ENCODE measurements around the gene SPACA4. TPM values are rescaled to one million over a fixed set of nuclear protein-coding genes. Genes with fewer than 3 reads are reported as not detected.
A peak's percentile ranks its signal among the peaks of the same experiment; 100 is the strongest.

SPACA4 gene
- total and polyA plus RNA-seq, 9 of the 15 experiments (the other 6 are each of a cell fraction or from before 2014, with no cell fraction given): not detected

DNA sequence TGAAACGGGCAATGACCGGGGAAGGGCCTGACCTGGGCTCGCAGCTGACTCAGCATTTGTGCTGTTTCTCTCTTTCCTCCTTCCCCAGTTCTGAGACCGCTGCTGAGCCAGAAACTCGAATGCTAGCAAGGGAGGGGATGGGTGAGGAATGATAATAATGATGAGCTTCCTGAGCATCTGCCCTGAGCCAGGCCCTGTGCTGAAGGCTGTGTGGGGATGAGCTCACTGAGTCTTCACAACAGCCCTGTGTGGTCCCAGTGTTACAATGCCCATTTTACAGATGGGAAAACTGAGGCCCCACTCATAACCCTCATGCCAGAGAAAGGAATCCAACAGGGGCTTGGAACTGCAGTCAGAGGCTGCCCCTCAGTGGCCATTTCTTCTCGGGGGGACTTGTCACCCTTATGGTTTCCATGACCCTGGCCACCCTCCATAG is 46.4 kb upstream of the SPACA4 start (continued):
- TF ChIP-seq ZNF239 (CRISPR knock-in tag; IDR thresholded peaks at IDR 0.05) (no peak), MAFF (IDR thresholded peaks at IDR 0.05; ENCODE audit: low read length) (peak; percentile 69), RCOR1 (IDR thresholded peaks at IDR 0.05; ENCODE audit: borderline replicate concordance in 1 of 2, low read depth in 2 of 2, low read length in 2 of 2) (peak; percentile 69 to 93), NFE2 (IDR thresholded peaks at IDR 0.05; ENCODE audit: low read depth) (peak; percentile 24; the same call in 1 of the 2 replicates), PURB (CRISPR knock-in tag; IDR thresholded peaks at IDR 0.05; ENCODE audit: low read depth) (no peak), MAFG (tag; conservative IDR thresholded peaks at IDR 0.05) (peak; percentile 71), PHF20 (IDR thresholded peaks at IDR 0.05; ENCODE audit: partially characterized antibody) (peak; percentile 30), ZNF316 (IDR thresholded peaks at IDR 0.05) (peak; percentile 89), HDAC2 (IDR thresholded peaks at IDR 0.05) (peak; percentile 93), SRSF7 (optimal IDR thresholded peaks at IDR 0.05; ENCODE audit: low read depth, low read length) (no peak), RBM39 (optimal IDR thresholded peaks at IDR 0.05; ENCODE audit: low read depth, low read length) (no peak), PTBP1 (IDR thresholded peaks at IDR 0.05; ENCODE audit: low read depth, low read length) (peak; percentile 73; the same call in 1 of the 2 replicates), ADNP (tag; IDR thresholded peaks at IDR 0.05) (peak; percentile 92), C11orf30 (IDR thresholded peaks at IDR 0.05; ENCODE audit: low read depth) (peak; percentile 81), RBM25 (IDR thresholded peaks at IDR 0.05; ENCODE audit: low read depth, low read length, severe bottlenecking) (peak; percentile 98), RAD21 (CRISPR knock-in tag; conservative IDR thresholded peaks at IDR 0.05 in 1 of 2, IDR thresholded peaks at IDR 0.05 in 1 of 2) (peak in 1 of 2 experiments; percentile 44; a peak in 2 of 4 replicates), PCBP2 (IDR thresholded peaks at IDR 0.05; ENCODE audit: low read depth, low read length, poor library complexity, severe bottlenecking) (no peak), CHD4 (IDR thresholded peaks at IDR 0.05; ENCODE audit: insufficient read depth, insufficient replicate concordance, low read depth, low read length, poor library complexity, severe bottlenecking) (peak; percentile 94), BCOR (IDR thresholded peaks at IDR 0.05) (peak; percentile 98)
- TF ChIP-seq, protein P1, sequence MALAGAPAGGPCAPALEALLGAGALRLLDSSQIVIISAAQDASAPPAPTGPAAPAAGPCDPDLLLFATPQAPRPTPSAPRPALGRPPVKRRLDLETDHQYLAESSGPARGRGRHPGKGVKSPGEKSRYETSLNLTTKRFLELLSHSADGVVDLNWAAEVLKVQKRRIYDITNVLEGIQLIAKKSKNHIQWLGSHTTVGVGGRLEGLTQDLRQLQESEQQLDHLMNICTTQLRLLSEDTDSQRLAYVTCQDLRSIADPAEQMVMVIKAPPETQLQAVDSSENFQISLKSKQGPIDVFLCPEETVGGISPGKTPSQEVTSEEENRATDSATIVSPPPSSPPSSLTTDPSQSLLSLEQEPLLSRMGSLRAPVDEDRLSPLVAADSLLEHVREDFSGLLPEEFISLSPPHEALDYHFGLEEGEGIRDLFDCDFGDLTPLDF (CRISPR knock-in tag; IDR thresholded peaks at IDR 0.05): no peak
